Esophagus muscularis mucosa (tissue), 3 donors: ENCODE results near the gene GPR135.

ENCODE experiments used
- POLR2A ChIP-seq: fragments of 450-650 bp; IDR thresholded peaks from one replicate; pipeline ENCODE4 v1.6.1; 2017; ENCODE audit warnings: antibody characterized with exemption, moderate library complexity, mild to moderate bottlenecking, low read depth
- POLR2AphosphoS5 ChIP-seq, 2 donors: sonication (generic); formaldehyde crosslinking; IDR thresholded peaks; one replicate each; pipeline ENCODE4 v1.6.1; 2017; ENCODE audit warnings: antibody characterized with exemption in 2 of 2
- TF ChIP-seq, protein P1 (sequence below), 3 experiments: fragments of 200-600 bp in 2 of 3; fragments of 450-650 bp in 1 of 3; sonication (generic) in 2 of 3; IDR thresholded peaks; one replicate each; pipeline ENCODE4 v1.5.1; 2017 to 2019; ENCODE audit warnings: antibody characterized with exemption in 3 of 3, mild to moderate bottlenecking in 2 of 3, moderate library complexity in 1 of 3

GRCh38 chr14:59422069-59422881, 42.9 kb downstream of the GPR135 start:
- TF ChIP-seq, protein P1, sequence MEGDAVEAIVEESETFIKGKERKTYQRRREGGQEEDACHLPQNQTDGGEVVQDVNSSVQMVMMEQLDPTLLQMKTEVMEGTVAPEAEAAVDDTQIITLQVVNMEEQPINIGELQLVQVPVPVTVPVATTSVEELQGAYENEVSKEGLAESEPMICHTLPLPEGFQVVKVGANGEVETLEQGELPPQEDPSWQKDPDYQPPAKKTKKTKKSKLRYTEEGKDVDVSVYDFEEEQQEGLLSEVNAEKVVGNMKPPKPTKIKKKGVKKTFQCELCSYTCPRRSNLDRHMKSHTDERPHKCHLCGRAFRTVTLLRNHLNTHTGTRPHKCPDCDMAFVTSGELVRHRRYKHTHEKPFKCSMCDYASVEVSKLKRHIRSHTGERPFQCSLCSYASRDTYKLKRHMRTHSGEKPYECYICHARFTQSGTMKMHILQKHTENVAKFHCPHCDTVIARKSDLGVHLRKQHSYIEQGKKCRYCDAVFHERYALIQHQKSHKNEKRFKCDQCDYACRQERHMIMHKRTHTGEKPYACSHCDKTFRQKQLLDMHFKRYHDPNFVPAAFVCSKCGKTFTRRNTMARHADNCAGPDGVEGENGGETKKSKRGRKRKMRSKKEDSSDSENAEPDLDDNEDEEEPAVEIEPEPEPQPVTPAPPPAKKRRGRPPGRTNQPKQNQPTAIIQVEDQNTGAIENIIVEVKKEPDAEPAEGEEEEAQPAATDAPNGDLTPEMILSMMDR (IDR thresholded peaks at IDR 0.05) = no peak
- TF ChIP-seq POLR2AphosphoS5 (IDR thresholded peaks at IDR 0.05) (no peak), POLR2A (no peak)
